GM10248 (cell line): ENCODE data around the gene CA12.

ENCODE experiments used
- CTCF ChIA-PET: fragments of 300-600 bp; sonication (Branson Sonifier 250); formaldehyde crosslinking; extraction: SDS; loops from one replicate; lab custom pipeline; 2021; ENCODE audit warnings: antibody characterized with exemption; lab: Yijun Ruan, JAX
- POLR2A ChIA-PET: fragments of 350-650 bp; sonication (Branson Sonifier 250); formaldehyde crosslinking; extraction: SDS; loops from one replicate; lab custom pipeline; 2020; ENCODE audit warnings: antibody characterized with exemption; lab: Yijun Ruan, JAX
- DNase-seq: peaks from one replicate; pipeline ENCODE4 v3.0.0; 2012; ENCODE audit errors: extremely low spot score
- CTCF ChIP-seq: IDR thresholded peaks from 2 replicates; pipeline ENCODE4 v1.5.1; 2012; ENCODE audit warnings: mild to moderate bottlenecking, low read depth; ENCODE audit errors: extremely low read depth, missing control alignments, control extremely low read depth

Gene CA12

GRCh38 chr15:63334821-63335220 lies 46.8 kb downstream of the CA12 start:
- ChIA-PET CTCF (no interaction called here), POLR2A (no interaction called here)
- no peak for TF ChIP-seq CTCF
- DNase-seq, result no peak

- ChIA-PET POLR2A (no interaction called here), CTCF (no interaction called here)
- TF ChIP-seq CTCF, result no peak
- DNase-seq, result no peak
Observed at GRCh38 chr15:63332367-63333124, 49.1 kb downstream of the CA12 start.

- ChIA-PET CTCF (interaction anchor here (0.7 kb wide), 1 partner anchor 13 kb away, joined by 3 read pairs; no protein-coding TSS in a partner anchor), POLR2A (no interaction called here)
- no peak for TF ChIP-seq CTCF
- DNase-seq, result no peak
Observed at GRCh38 chr15:63331456-63331855, 50.2 kb downstream of the CA12 start.

GRCh38 chr15:63330926-63331325 lies 50.7 kb downstream of the CA12 start:
- TF ChIP-seq CTCF, result no peak

GRCh38 chr15:63329567-63330350 lies 51.9 kb downstream of the CA12 start:
- CTCF ChIA-PET, result no interaction called here
- no peak for DNase-seq
- TF ChIP-seq CTCF, result no peak
- POLR2A ChIA-PET, result no interaction called here

More at GRCh38 chr15:63330926-63331325, 50.7 kb downstream of the CA12 start:
- ChIA-PET POLR2A (no interaction called here), CTCF (interaction anchor here (0.7 kb wide), 1 partner anchor 12 kb away, joined by 3 read pairs; no protein-coding TSS in a partner anchor)
- DNase-seq, result no peak

GRCh38 chr15:63327648-63328421 lies 53.8 kb downstream of the CA12 start:
- POLR2A ChIA-PET, result no interaction called here
- no peak for TF ChIP-seq CTCF
- DNase-seq, result no peak
- CTCF ChIA-PET, result no interaction called here
